GM10847 (cell line): ENCODE data around the gene LASP1NB.

Source experiments
- POLR2A ChIP-seq: IDR thresholded peaks from 2 replicates; pipeline ENCODE4 v1.6.1; 2011; ENCODE audit not compliant: insufficient read length; ENCODE audit errors: extremely low read depth

Gene LASP1NB

DNA sequence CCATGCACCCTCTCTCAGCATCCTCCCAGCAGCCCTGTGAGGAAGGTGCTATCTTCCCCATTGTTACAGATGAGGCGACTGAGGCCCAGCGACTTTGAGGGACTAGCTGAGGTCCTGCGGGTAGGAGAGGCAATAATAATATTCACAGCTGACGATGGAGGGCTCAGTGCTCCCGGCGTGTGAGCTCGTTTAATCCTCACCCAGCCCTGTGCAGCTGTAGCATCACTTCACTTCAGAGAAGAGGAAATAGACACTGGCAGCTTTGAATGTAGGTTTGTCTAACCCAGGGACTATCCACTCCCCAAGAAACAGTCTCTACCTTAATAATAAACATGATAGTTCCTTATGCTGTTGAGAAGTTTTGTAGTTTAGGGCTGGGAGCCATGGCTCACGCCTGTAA lies 34.0 kb upstream of the LASP1NB start:
- no peak for TF ChIP-seq POLR2A

DNA sequence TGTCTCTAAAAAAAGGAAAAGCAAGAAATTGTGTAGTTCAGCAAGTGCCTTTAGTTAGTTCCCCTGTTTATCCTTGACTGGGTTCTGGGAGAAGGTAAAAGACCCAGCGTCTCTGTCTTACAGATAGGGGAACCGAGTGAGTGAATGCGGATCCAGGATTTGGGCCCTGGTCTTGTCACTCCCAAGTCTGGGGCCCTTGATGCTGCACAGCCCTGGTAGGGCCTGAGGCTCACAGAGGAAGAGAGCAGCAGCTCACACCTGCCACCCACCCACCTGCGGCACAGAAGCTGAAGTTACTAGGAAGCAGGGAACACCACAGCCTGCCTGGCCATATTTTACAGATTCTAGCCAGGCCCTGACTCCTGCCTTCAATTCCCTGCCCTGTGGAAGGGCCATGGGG lies 33.3 kb upstream of the LASP1NB start:
- TF ChIP-seq POLR2A = no peak

- TF ChIP-seq POLR2A = no peak
Measured at GRCh38 chr17:38892620-38893019, 32.8 kb upstream of the LASP1NB start.

GRCh38 chr17:38893113-38893512 lies 32.3 kb upstream of the LASP1NB start:
- TF ChIP-seq POLR2A = no peak

GRCh38 chr17:38893607-38894006 lies 31.8 kb upstream of the LASP1NB start:
- TF ChIP-seq POLR2A = no peak

DNA sequence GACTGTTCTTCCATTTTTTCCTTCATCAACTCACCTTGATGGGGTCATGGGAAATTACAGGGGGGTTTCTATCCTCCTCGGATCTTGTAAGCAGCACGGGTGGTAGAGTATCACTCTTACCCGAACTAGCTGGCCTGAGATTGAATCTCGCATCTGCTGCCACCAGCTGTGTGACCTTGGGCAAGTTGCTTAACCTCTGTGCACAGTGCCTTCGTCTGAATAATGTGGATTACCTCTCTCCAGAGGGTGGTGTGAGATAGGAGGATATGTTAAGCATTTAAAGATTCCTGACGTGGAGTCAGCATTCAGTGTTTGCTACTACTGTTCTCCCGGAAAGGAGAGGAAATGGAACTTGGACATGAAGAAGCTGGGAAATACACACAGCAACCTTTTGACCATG lies 31.1 kb upstream of the LASP1NB start:
- TF ChIP-seq POLR2A = no peak

- TF ChIP-seq POLR2A = no peak
Measured at GRCh38 chr17:38896346-38896954, 29.0 kb upstream of the LASP1NB start.

- no peak for TF ChIP-seq POLR2A
Measured at GRCh38 chr17:38897176-38897575, 28.2 kb upstream of the LASP1NB start.

- TF ChIP-seq POLR2A = no peak
Measured at GRCh38 chr17:38897671-38898290, 27.6 kb upstream of the LASP1NB start.

GRCh38 chr17:38898291-38898679 lies 27.1 kb upstream of the LASP1NB start:
- TF ChIP-seq POLR2A = no peak

- TF ChIP-seq POLR2A = peak; percentile 42
Measured at GRCh38 chr17:38898812-38899348, 26.5 kb upstream of the LASP1NB start.

DNA sequence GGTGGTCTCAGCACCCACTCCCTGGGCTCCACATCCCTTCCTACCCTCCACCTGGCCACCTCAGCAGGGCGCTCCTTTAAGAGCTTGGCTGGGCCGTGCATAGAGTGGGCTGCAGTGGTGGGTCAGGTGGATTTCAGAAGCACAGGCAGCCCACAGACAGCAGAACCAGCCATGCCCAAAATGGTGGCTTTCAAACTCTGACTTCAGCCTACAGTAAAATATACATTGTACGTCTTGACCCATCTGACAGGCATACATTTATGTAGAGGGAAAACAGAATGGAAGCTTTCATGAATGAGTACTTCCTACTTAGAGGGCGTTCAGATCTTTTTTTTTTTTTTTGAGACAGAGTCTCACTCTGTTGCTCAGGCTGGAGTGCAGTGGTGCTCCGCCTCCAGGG lies 26.0 kb upstream of the LASP1NB start:
- no peak for TF ChIP-seq POLR2A

- no peak for TF ChIP-seq POLR2A
Measured at GRCh38 chr17:38900978-38901656, 24.3 kb upstream of the LASP1NB start.

GRCh38 chr17:38903404-38903803 lies 22.0 kb upstream of the LASP1NB start:
- no peak for TF ChIP-seq POLR2A

- no peak for TF ChIP-seq POLR2A
Measured at GRCh38 chr17:38904892-38905291, 20.5 kb upstream of the LASP1NB start.

DNA sequence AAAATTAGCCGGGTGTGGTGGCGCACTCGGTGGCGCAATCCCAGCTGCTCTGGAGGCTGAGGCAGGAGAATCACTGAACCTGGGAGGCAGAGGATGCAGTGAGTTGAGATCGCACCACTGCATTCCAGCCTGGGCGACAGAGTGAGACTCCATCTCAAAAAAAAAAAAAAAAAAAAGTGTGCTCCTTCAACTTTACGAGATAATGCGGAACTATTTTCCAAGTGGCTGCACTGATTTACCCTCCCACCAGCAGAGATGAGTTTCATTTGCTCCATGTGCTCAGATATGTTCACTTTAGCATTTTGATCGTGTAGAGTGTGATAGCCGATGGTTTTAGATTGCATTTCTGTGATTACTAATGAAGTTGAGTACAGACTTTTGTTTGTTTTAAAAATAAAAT lies 20.0 kb upstream of the LASP1NB start:
- no peak for TF ChIP-seq POLR2A
